ENCODE measurements around the gene SPTBN5. TPM values are rescaled to one million over a fixed set of nuclear protein-coding genes. Genes with fewer than 3 reads are reported as not detected.
A peak's percentile ranks its signal among the peaks of the same experiment; 100 is the strongest.

Gene SPTBN5
- total and polyA plus RNA-seq, 10 of the 15 experiments (the other 5 are each of a cell fraction or from before 2014, with no cell fraction given), result under 0.01 to 0.18 (median 0.04) TPM; not detected in 4

DNA sequence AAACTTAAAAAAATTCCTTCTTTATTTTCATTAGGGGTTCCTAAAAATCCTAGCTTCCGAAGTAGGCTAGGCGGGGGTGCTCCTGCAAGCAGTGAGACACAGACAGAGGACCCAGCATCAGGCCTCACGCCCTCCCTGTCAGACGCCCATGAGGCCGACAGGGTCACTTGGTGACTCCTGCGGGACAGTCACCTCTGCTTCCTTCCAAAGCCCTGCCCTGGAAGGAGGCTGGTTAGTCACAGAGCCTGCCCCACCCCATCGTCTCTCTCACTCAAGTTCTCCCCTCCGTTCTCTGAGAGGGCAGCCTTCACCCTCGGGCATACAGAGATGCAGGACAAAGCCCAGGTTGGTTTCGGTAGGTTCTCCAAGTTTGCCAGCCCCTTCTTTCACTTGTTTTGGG is 39.9 kb upstream of the SPTBN5 start:
- no peak for ATAC-seq
- H3K4me2 ChIP-seq (ENCODE audit: control insufficient read depth, insufficient read depth), result no peak overlapping the region
- H3K27me3 ChIP-seq (replicated peaks in 1 of 2; ENCODE audit: control insufficient read depth in 2 of 2, insufficient read depth in 2 of 2, low read length in 1 of 2), result no peaks in the 10 kb centered on the region
- H3K79me2 ChIP-seq (ENCODE audit: control insufficient read depth, insufficient read depth, low read length), result peaks cover 40% of the 10 kb centered on the region
- ChIA-PET CTCF (interaction anchor here (1.1 kb wide), 1 partner anchor 16 kb away, joined by 3 read pairs; no protein-coding TSS in a partner anchor), RAD21 (ENCODE audit: unreplicated experiment) (interaction anchor here (1.1 kb wide), 1 partner anchor 23 kb away, joined by 4 read pairs; no protein-coding TSS in a partner anchor), SMC1A (ENCODE audit: uncharacterized antibody, unreplicated experiment) (interaction anchor here (0.7 to 12.1 kb wide), 5 partner anchors 20 to 95 kb away, joined by 3 to 179 read pairs (median 4); partner anchors contain the start of gene EHD4), POLR2A (interaction anchor here (1.4 to 4.5 kb wide), 2 partner anchors 34 to 37 kb away, joined by 5 to 42 read pairs; partner anchors contain the start of gene EHD4)
- 98% methylated on average over 10 of the region's 10 CpGs for WGBS (ENCODE audit: insufficient coverage, insufficient replicate concordance, low lambda C conversion rate, missing lambda C conversion rate)
- no peak for DNase-seq (ENCODE audit: low read depth, low spot score)
- in situ Hi-C loops (cut with MboI) (no loop called here), intact Hi-C loops (cut with micrococcal nuclease; ENCODE audit: unreplicated experiment) (loop anchor here (2.0 kb wide), 2 partner anchors 23 to 37 kb away; no protein-coding TSS in a partner anchor)
- peaks cover 59% of the 10 kb centered on the region for H3K4me1 ChIP-seq (ENCODE audit: control insufficient read depth, insufficient read depth, low read length)
- no TSS peak for BruUV-seq (replicated peaks)
- H3K36me3 ChIP-seq (ENCODE audit: control insufficient read depth in 2 of 2, insufficient read depth in 2 of 2, low read length in 1 of 2), result peaks cover 5 to 24% of the 10 kb centered on the region in 2 experiments
- H3K27ac ChIP-seq (ENCODE audit: control insufficient read depth, insufficient read depth), result no peak overlapping the region
- no peaks in the 10 kb centered on the region for H4K20me1 ChIP-seq (ENCODE audit: control insufficient read depth, insufficient read depth)
- TF ChIP-seq CHD4 (IDR thresholded peaks at IDR 0.05) (no peak), POLR2A (IDR thresholded peaks at IDR 0.05; ENCODE audit: low read depth, low read length) (peak; percentile 55; the same call in 1 of the 2 replicates)
- no peak overlapping the region for H3K9ac ChIP-seq (ENCODE audit: control insufficient read depth, insufficient read depth, low read length)
- H3K4me3 ChIP-seq, result no peak overlapping the region
- no peaks in the 10 kb centered on the region for H3K9me3 ChIP-seq (replicated peaks; ENCODE audit: control insufficient read depth, insufficient read depth, low read length)
- no peak for FAIRE-seq
- no peak overlapping the region for H2AFZ ChIP-seq (ENCODE audit: control insufficient read depth, low read depth, low read length)

DNA sequence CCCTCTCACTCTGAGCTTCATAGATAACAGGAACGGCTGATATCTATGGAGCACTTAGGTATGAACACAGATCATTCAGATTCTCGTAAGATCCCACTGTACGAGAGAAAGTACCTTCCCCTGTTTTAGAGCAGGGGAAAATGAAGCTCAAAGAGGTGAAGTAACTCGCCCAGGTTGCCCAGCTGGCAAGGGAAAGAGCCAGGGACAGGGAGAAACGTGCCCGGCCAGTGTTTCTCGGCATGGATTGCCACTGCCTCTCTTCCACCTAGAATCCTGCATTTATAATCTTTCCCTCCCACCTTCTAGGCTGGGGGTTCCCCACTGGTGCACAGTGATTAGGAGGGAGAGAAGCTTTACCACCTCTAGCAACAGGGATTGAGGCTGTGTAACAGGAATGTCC is 39.5 kb upstream of the SPTBN5 start:
- no TSS peak for BruUV-seq (replicated peaks)
- intact Hi-C loops (cut with micrococcal nuclease; ENCODE audit: unreplicated experiment), result no loop called here
- 97% methylated on average over 7 of the region's 7 CpGs for WGBS (ENCODE audit: insufficient coverage, insufficient replicate concordance, low lambda C conversion rate, missing lambda C conversion rate)

More for the DNA sequence above, 39.5 kb upstream of the SPTBN5 start:
- no peaks in the 10 kb centered on the region for H4K20me1 ChIP-seq (ENCODE audit: control insufficient read depth, insufficient read depth)
- H2AFZ ChIP-seq (ENCODE audit: control insufficient read depth, low read depth, low read length), result no peak overlapping the region
- no peak overlapping the region for H3K27ac ChIP-seq (ENCODE audit: control insufficient read depth, insufficient read depth)
- FAIRE-seq (no peak), DNase-seq (ENCODE audit: low read depth, low spot score) (no peak), ATAC-seq (no peak)
- peaks cover 64% of the 10 kb centered on the region for H3K4me1 ChIP-seq (ENCODE audit: control insufficient read depth, insufficient read depth, low read length)
- no peaks in the 10 kb centered on the region for H3K9me3 ChIP-seq (replicated peaks; ENCODE audit: control insufficient read depth, insufficient read depth, low read length)
- ChIA-PET CTCF (interaction anchor here (0.8 to 1.1 kb wide), 2 partner anchors 16 to 33 kb away, joined by 3 read pairs; no protein-coding TSS in a partner anchor), RAD21 (ENCODE audit: unreplicated experiment) (interaction anchor here (1.1 kb wide), 1 partner anchor 24 kb away, joined by 4 read pairs; no protein-coding TSS in a partner anchor), SMC1A (ENCODE audit: uncharacterized antibody, unreplicated experiment) (interaction anchor here (0.7 to 12.1 kb wide), 4 partner anchors 20 to 95 kb away, joined by 3 to 179 read pairs (median 4); partner anchors contain the start of gene EHD4), POLR2A (interaction anchor here (0.9 to 4.5 kb wide), 2 partner anchors 33 to 38 kb away, joined by 3 to 42 read pairs; partner anchors contain the start of gene EHD4)
- no peak for TF ChIP-seq HDGF (IDR thresholded peaks at IDR 0.05)
- TF ChIP-seq, protein P1, sequence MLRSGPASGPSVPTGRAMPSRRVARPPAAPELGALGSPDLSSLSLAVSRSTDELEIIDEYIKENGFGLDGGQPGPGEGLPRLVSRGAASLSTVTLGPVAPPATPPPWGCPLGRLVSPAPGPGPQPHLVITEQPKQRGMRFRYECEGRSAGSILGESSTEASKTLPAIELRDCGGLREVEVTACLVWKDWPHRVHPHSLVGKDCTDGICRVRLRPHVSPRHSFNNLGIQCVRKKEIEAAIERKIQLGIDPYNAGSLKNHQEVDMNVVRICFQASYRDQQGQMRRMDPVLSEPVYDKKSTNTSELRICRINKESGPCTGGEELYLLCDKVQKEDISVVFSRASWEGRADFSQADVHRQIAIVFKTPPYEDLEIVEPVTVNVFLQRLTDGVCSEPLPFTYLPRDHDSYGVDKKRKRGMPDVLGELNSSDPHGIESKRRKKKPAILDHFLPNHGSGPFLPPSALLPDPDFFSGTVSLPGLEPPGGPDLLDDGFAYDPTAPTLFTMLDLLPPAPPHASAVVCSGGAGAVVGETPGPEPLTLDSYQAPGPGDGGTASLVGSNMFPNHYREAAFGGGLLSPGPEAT (IDR thresholded peaks at IDR 0.05; ENCODE audit: low read depth), result no peak
- peaks cover 43% of the 10 kb centered on the region for H3K79me2 ChIP-seq (ENCODE audit: control insufficient read depth, insufficient read depth, low read length)
- in situ Hi-C loops (cut with MboI), result no loop called here
- H3K4me2 ChIP-seq (ENCODE audit: control insufficient read depth, insufficient read depth), result no peak overlapping the region
- H3K4me3 ChIP-seq, result no peak overlapping the region
- H3K9ac ChIP-seq (ENCODE audit: control insufficient read depth, insufficient read depth, low read length), result no peak overlapping the region
- no peaks in the 10 kb centered on the region for H3K27me3 ChIP-seq (replicated peaks in 1 of 2; ENCODE audit: control insufficient read depth in 2 of 2, insufficient read depth in 2 of 2, low read length in 1 of 2)
- peaks cover 5 to 20% of the 10 kb centered on the region in 2 experiments for H3K36me3 ChIP-seq (ENCODE audit: control insufficient read depth in 2 of 2, insufficient read depth in 2 of 2, low read length in 1 of 2)

Measured in GM12878 (cell line).